ENCODE results near the gene USP12. TPM values are rescaled to one million over a fixed set of nuclear protein-coding genes. Genes with fewer than 3 reads are reported as not detected.

USP12 gene
- total RNA-seq, 6 donors from 2014 or later: 11.9 to 78.8 (median 30.5) TPM

- no peak for ATAC-seq (ENCODE audit: low FRiP score in 2 of 2)
- Histone ChIP-seq H3K9me3 (no peaks in the 10 kb centered on the region), H3K4me1 (peaks cover 4 to 12% (median 10%) of the 10 kb centered on the region in 4 donors), H3K27me3 (no peaks in the 10 kb centered on the region), H3K4me3 (no peak overlapping the region), H3K36me3 (no peaks in the 10 kb centered on the region), H3K27ac (no peak overlapping the region)
- no peak for TF ChIP-seq EP300 (IDR thresholded peaks at IDR 0.05)
- 75 to 81% methylated on average over 13 of the region's 13 CpGs for WGBS, 2 donors
- no peak for DNase-seq
Measured at GRCh38 chr13:27024776-27025492, 146.7 kb downstream of the USP12 start.

- no peak for DNase-seq
- no peaks in the 10 kb centered on the region for H3K9me3 ChIP-seq
- no peak for ATAC-seq (ENCODE audit: low FRiP score in 2 of 2)
- no peak overlapping the region for H3K27ac ChIP-seq
- H3K4me1 ChIP-seq: peaks cover 8 to 16% (median 12%) of the 10 kb centered on the region in 4 donors
- WGBS, 2 donors: 87 to 94% methylated on average over 2 of the region's 2 CpGs
- H3K36me3 ChIP-seq: no peaks in the 10 kb centered on the region
- H3K27me3 ChIP-seq: no peaks in the 10 kb centered on the region
- H3K4me3 ChIP-seq: no peak overlapping the region
- TF ChIP-seq POLR2AphosphoS5 (IDR thresholded peaks at IDR 0.05) (no peak), CTCF (IDR thresholded peaks at IDR 0.05) (no peak), EP300 (IDR thresholded peaks at IDR 0.05) (no peak), POLR2A (IDR thresholded peaks at IDR 0.05) (no peak)
Measured at GRCh38 chr13:27024074-27024461, 147.5 kb downstream of the USP12 start.

- no peaks in the 10 kb centered on the region for H3K27me3 ChIP-seq
- DNase-seq (no peak), ATAC-seq (ENCODE audit: low FRiP score in 2 of 2) (no peak)
- H3K4me1 ChIP-seq: peaks cover 8 to 18% (median 12%) of the 10 kb centered on the region in 4 donors
- H3K9me3 ChIP-seq: no peaks in the 10 kb centered on the region
- no peaks in the 10 kb centered on the region for H3K36me3 ChIP-seq
- WGBS, 2 donors: 86 to 92% methylated on average over 8 of the region's 8 CpGs
- TF ChIP-seq CTCF (IDR thresholded peaks at IDR 0.05): no peak
- TF ChIP-seq POLR2A (IDR thresholded peaks at IDR 0.05): no peak
- TF ChIP-seq POLR2AphosphoS5 (IDR thresholded peaks at IDR 0.05): no peak
- TF ChIP-seq EP300 (IDR thresholded peaks at IDR 0.05): no peak
- H3K4me3 ChIP-seq: no peak overlapping the region
- peak overlapping the region in 1 of 4 donors; percentile 10 for H3K27ac ChIP-seq
Measured at GRCh38 chr13:27023385-27024073, 148.1 kb downstream of the USP12 start.

GRCh38 chr13:27022571-27023311, 148.9 kb downstream of the USP12 start:
- 36 to 49% methylated on average over 8 to 9 of the region's 9 CpGs for WGBS, 2 donors
- peak; percentile 39 to 68 for ATAC-seq (ENCODE audit: low FRiP score in 2 of 2)
- peak overlapping the region; percentile 6 to 52 (median 28) for H3K27ac ChIP-seq
- no peaks in the 10 kb centered on the region for H3K27me3 ChIP-seq
- no peaks in the 10 kb centered on the region for H3K36me3 ChIP-seq
- no peaks in the 10 kb centered on the region for H3K9me3 ChIP-seq
- peak in 1 of 2 donors; percentile 35 for DNase-seq
- peaks cover 8 to 18% (median 12%) of the 10 kb centered on the region in 4 donors for H3K4me1 ChIP-seq
- no peak overlapping the region for H3K4me3 ChIP-seq
- no peak for TF ChIP-seq POLR2AphosphoS5 (IDR thresholded peaks at IDR 0.05)
- TF ChIP-seq EP300 (IDR thresholded peaks at IDR 0.05): no peak
- no peak for TF ChIP-seq POLR2A (IDR thresholded peaks at IDR 0.05)
- no peak for TF ChIP-seq CTCF (IDR thresholded peaks at IDR 0.05)

DNA sequence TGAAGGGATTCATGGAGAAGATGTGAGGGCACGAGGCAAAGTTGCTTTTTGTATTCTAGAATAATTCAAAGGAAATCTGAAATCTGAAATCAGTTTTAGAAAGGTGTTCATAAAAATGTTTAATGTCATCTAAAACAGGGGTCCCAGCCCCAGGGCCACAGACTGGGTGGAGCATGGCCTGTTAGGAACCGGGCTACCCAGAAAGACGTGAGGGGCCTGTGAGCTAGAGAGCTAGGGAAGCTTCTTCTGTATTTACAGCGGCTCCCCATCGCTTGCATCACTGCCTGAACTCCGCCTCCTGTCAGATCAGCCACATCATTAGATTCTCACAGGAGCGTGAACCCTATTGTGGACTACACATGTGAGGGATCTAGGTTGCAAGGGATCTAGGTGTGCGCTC, 151.2 kb downstream of the USP12 start:
- WGBS, 2 donors: 81 to 86% methylated on average over 8 of the region's 8 CpGs
- Histone ChIP-seq H3K4me3 (no peak overlapping the region), H3K36me3 (no peaks in the 10 kb centered on the region), H3K9me3 (no peaks in the 10 kb centered on the region), H3K4me1 (peaks cover 8 to 18% (median 12%) of the 10 kb centered on the region in 4 donors), H3K27ac (peak overlapping the region in 1 of 4 donors; percentile 8), H3K27me3 (no peaks in the 10 kb centered on the region)
- ATAC-seq (ENCODE audit: low FRiP score in 2 of 2) (no peak), DNase-seq (no peak)
- no peak for TF ChIP-seq CTCF (IDR thresholded peaks at IDR 0.05)
- no peak for TF ChIP-seq POLR2AphosphoS5 (IDR thresholded peaks at IDR 0.05)
